T-helper 17 cell (primary cell): ENCODE measurements around the gene SYNE4. TPM values are rescaled to one million over a fixed set of nuclear protein-coding genes. Genes with fewer than 3 reads are reported as not detected.
"Not testable (repeated sequence)": the region's sequence is repeated elsewhere in the genome, so short reads cannot be mapped to it uniquely, and the experiment has no call there.

Source experiments
- ATAC-seq: fragments of 150-1000 bp; cut with Tn5 transposase; 2 replicates; pipeline ENCODE4 v1.10.0; 2021; ENCODE audit warnings: mild to moderate bottlenecking, moderate library complexity
- DNase-seq, 3 donors: peaks; one replicate each; pipeline versions ENCODE4 v3.0.0 to v3.0.0-alpha.2; 2020 to 2021
- H3K9me3 ChIP-seq: one replicate; pipeline ENCODE4 v1.7.0; 2013; ENCODE audit warnings: low read length, mild to moderate bottlenecking; ENCODE audit not compliant: control insufficient read depth, poor library complexity, severe bottlenecking
- H3K27ac Mint-ChIP-seq: one replicate; pipeline ENCODE4 v1.8.0; 2022; ENCODE audit warnings: mild to moderate bottlenecking, moderate library complexity, mixed read lengths
- H3K27me3 Mint-ChIP-seq: one replicate; pipeline ENCODE4 v1.8.0; 2022; ENCODE audit warnings: mixed read lengths
- H3K36me3 Mint-ChIP-seq: one replicate; pipeline ENCODE4 v1.8.0; 2022; ENCODE audit warnings: low read depth, mixed read lengths
- H3K4me1 Mint-ChIP-seq: one replicate; pipeline ENCODE4 v1.8.0; 2022; ENCODE audit warnings: mild to moderate bottlenecking, mixed read lengths
- H3K4me3 Mint-ChIP-seq: one replicate; pipeline ENCODE4 v1.8.0; 2022; ENCODE audit warnings: mild to moderate bottlenecking, moderate library complexity, mixed read lengths
- total RNA-seq, 4 donors: library from RNA in 2 of 4; stranded (reverse) in 2 of 4; gene quantifications; one replicate each; pipeline ENCODE4 v1.2.3 and lab custom pipeline; 2022 to 2026

The SYNE4 gene
- total RNA-seq (1 to 10 TPM; 1.8 to 2.0 TPM), total RNA-seq (lab: John Stamatoyannopoulos, UW) (0.81 to 1.1 reads per million in 2 donors)

- Mint-ChIP-seq H3K27ac (peak within 1 kb of the TSS; percentile 77), H3K36me3 (no peaks in the 10 kb centered on the region), H3K27me3 (no peaks in the 10 kb centered on the region), H3K4me1 (peaks cover 27% of the 10 kb centered on the region), H3K4me3 (peak within 1 kb of the TSS; percentile 80)
- ATAC-seq, result no peak
- H3K9me3 ChIP-seq, result no peaks in the 10 kb centered on the region
- no peak for DNase-seq
These were observed at the start of gene SYNE4 for GRCh38 chr19:36008336-36008978. Gene SYNE4 (minus strand): TSS chr19:36008813. CDS start chr19:36008681, 132 bp downstream.

- Mint-ChIP-seq H3K4me3 (peak within 1 kb of the TSS; percentile 96), H3K36me3 (peaks cover 2% of the 10 kb centered on the region), H3K27ac (peak within 1 kb of the TSS; percentile 90), H3K4me1 (peaks cover 26% of the 10 kb centered on the region), H3K27me3 (no peaks in the 10 kb centered on the region)
- peak; percentile 79 for ATAC-seq
- DNase-seq, result peak; percentile 89 to 92 (median 91)
- H3K9me3 ChIP-seq, result no peaks in the 10 kb centered on the region
These were observed 46.4 kb upstream of the SYNE4 start, which contains the start of gene WDR62 for GRCh38 chr19:36054733-36055686. Gene WDR62 (plus strand): TSS chr19:36054897. CDS start chr19:36054972, 75 bp downstream.

- Mint-ChIP-seq H3K27ac (peak within 1 kb of the TSS; percentile 90), H3K27me3 (no peaks in the 10 kb centered on the region)
These were observed 45.6 kb upstream of the SYNE4 start, which contains the start of gene THAP8 for GRCh38 chr19:36054119-36054732. Gene THAP8 (minus strand): TSS chr19:36054285. CDS start chr19:36054217, 68 bp downstream.

GRCh38 chr19:36051637-36052036 lies 43.0 kb upstream of the SYNE4 start:
- H3K9me3 ChIP-seq, result no peaks in the 10 kb centered on the region
- Mint-ChIP-seq H3K27me3 (no peaks in the 10 kb centered on the region), H3K4me3 (peak overlapping the region; percentile 19), H3K27ac (peak overlapping the region; percentile 67), H3K36me3 (peaks cover 2% of the 10 kb centered on the region), H3K4me1 (peaks cover 24% of the 10 kb centered on the region)
- no peak for DNase-seq
- ATAC-seq, result no peak

More at GRCh38 chr19:36054119-36054732, 45.6 kb upstream of the SYNE4 start, which contains the start of gene THAP8:
- no peaks in the 10 kb centered on the region for H3K9me3 ChIP-seq
- peak within 1 kb of the TSS; percentile 96 for H3K4me3 Mint-ChIP-seq
- ATAC-seq, result peak; percentile 87
- peak; percentile 99 for DNase-seq
- H3K36me3 Mint-ChIP-seq, result peaks cover 2% of the 10 kb centered on the region
- peaks cover 25% of the 10 kb centered on the region for H3K4me1 Mint-ChIP-seq

GRCh38 chr19:36051236-36051635 lies 42.6 kb upstream of the SYNE4 start:
- DNase-seq (no peak), ATAC-seq (no peak)
- no peaks in the 10 kb centered on the region for H3K27me3 Mint-ChIP-seq
- H3K4me1 Mint-ChIP-seq, result peaks cover 25% of the 10 kb centered on the region
- peaks cover 2% of the 10 kb centered on the region for H3K36me3 Mint-ChIP-seq
- H3K27ac Mint-ChIP-seq, result peak overlapping the region; percentile 67
- H3K4me3 Mint-ChIP-seq, result peak overlapping the region; percentile 47
- no peaks in the 10 kb centered on the region for H3K9me3 ChIP-seq

- DNase-seq (no peak), ATAC-seq (no peak)
- Mint-ChIP-seq H3K27ac (no peak overlapping the region), H3K36me3 (peaks cover 5% of the 10 kb centered on the region), H3K27me3 (no peaks in the 10 kb centered on the region), H3K4me1 (peaks cover 20% of the 10 kb centered on the region), H3K4me3 (no peak overlapping the region)
- H3K9me3 ChIP-seq, result no peaks in the 10 kb centered on the region
These were observed 40.6 kb upstream of the SYNE4 start for GRCh38 chr19:36049080-36049698.

GRCh38 chr19:36047835-36048234 lies 39.2 kb upstream of the SYNE4 start:
- Mint-ChIP-seq H3K27ac (no peak overlapping the region), H3K4me1 (peaks cover 14% of the 10 kb centered on the region), H3K36me3 (peaks cover 5% of the 10 kb centered on the region), H3K4me3 (no peak overlapping the region), H3K27me3 (no peaks in the 10 kb centered on the region)
- ATAC-seq (no peak), DNase-seq (no peak)
- H3K9me3 ChIP-seq, result no peaks in the 10 kb centered on the region

GRCh38 chr19:36046443-36047050 lies 37.9 kb upstream of the SYNE4 start:
- H3K9me3 ChIP-seq, result no peaks in the 10 kb centered on the region
- no peak for ATAC-seq
- peaks cover 5% of the 10 kb centered on the region for H3K36me3 Mint-ChIP-seq
- H3K27me3 Mint-ChIP-seq, result no peaks in the 10 kb centered on the region
- no peak for DNase-seq
- no peak overlapping the region for H3K4me3 Mint-ChIP-seq
- H3K27ac Mint-ChIP-seq, result no peak overlapping the region
- peaks cover 14% of the 10 kb centered on the region for H3K4me1 Mint-ChIP-seq

GRCh38 chr19:36043952-36044351 lies 35.3 kb upstream of the SYNE4 start:
- Mint-ChIP-seq H3K4me3 (no peak overlapping the region), H3K36me3 (peaks cover 3% of the 10 kb centered on the region), H3K27ac (no peak overlapping the region), H3K27me3 (no peaks in the 10 kb centered on the region), H3K4me1 (peaks cover 5% of the 10 kb centered on the region)
- no peaks in the 10 kb centered on the region for H3K9me3 ChIP-seq
- DNase-seq, result no peak
- no peak for ATAC-seq

- H3K27me3 Mint-ChIP-seq, result no peaks in the 10 kb centered on the region
- H3K9me3 ChIP-seq, result no peaks in the 10 kb centered on the region
- H3K27ac Mint-ChIP-seq, result no peak overlapping the region
- no peak for DNase-seq
- no peak overlapping the region for H3K4me3 Mint-ChIP-seq
- no peak for ATAC-seq
- H3K4me1 Mint-ChIP-seq, result peaks cover 11% of the 10 kb centered on the region
- H3K36me3 Mint-ChIP-seq, result peaks cover 3% of the 10 kb centered on the region
These were observed 33.2 kb upstream of the SYNE4 start for GRCh38 chr19:36041831-36042230.

- ATAC-seq, DNase-seq, H3K36me3 Mint-ChIP-seq, H3K4me3 Mint-ChIP-seq, H3K27me3 Mint-ChIP-seq, H3K27ac Mint-ChIP-seq, H3K9me3 ChIP-seq: not testable (repeated sequence)
- H3K4me1 Mint-ChIP-seq, result peaks cover 11% of the 10 kb centered on the region
These were observed 32.5 kb upstream of the SYNE4 start for GRCh38 chr19:36041092-36041491.

GRCh38 chr19:36040495-36040894 lies 31.9 kb upstream of the SYNE4 start:
- no peaks in the 10 kb centered on the region for H3K27me3 Mint-ChIP-seq
- H3K4me1 Mint-ChIP-seq, result peaks cover 15% of the 10 kb centered on the region
- H3K27ac Mint-ChIP-seq, result no peak overlapping the region
- no peak for ATAC-seq
- no peak overlapping the region for H3K4me3 Mint-ChIP-seq
- H3K9me3 ChIP-seq, result no peaks in the 10 kb centered on the region
- no peak for DNase-seq
- peaks cover 4% of the 10 kb centered on the region for H3K36me3 Mint-ChIP-seq
